Measurements from ENCODE around the gene REEP1. TPM values are rescaled to one million over a fixed set of nuclear protein-coding genes. Genes with fewer than 3 reads are reported as not detected.

Gene REEP1
- total RNA-seq, 1 experiment from 2014 or later, result 5.3 TPM

DNA sequence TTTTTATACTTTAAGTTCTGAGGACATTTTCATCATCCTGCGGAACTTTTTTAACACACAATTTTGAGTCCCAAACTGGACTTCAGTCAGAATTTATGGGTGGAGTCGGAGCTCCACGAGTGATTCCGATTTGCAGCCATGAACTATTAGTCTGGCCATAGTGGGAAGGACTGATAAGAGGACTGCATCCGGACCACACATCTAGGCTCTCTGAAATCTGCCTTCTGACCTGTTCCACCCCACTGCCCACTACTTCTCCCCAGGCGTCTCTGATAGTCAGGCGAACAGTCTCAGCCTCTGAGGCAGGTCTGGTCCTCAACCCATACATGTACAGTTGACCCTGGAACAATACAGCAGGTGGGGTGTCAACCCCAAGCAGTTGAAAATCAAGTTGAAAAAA is 133.0 kb downstream of the REEP1 start:
- no peak for DNase-seq
- intact Hi-C loops (cut with micrococcal nuclease; ENCODE audit: unreplicated experiment), result no loop called here
- Mint-ChIP-seq H3K27me3 (ENCODE audit: unreplicated experiment) (no peaks in the 10 kb centered on the region), H3K36me3 (ENCODE audit: insufficient read depth, unreplicated experiment) (peaks cover 11% of the 10 kb centered on the region), H3K27ac (ENCODE audit: unreplicated experiment) (no peak overlapping the region), H3K9me3 (ENCODE audit: low read depth, unreplicated experiment) (no peaks in the 10 kb centered on the region), H3K4me1 (ENCODE audit: low read depth, unreplicated experiment) (peaks cover 15% of the 10 kb centered on the region), H3K4me3 (ENCODE audit: low read depth, unreplicated experiment) (no peak overlapping the region)
- BruUV-seq (replicated peaks), result no TSS peak
- TF ChIP-seq, protein P1, sequence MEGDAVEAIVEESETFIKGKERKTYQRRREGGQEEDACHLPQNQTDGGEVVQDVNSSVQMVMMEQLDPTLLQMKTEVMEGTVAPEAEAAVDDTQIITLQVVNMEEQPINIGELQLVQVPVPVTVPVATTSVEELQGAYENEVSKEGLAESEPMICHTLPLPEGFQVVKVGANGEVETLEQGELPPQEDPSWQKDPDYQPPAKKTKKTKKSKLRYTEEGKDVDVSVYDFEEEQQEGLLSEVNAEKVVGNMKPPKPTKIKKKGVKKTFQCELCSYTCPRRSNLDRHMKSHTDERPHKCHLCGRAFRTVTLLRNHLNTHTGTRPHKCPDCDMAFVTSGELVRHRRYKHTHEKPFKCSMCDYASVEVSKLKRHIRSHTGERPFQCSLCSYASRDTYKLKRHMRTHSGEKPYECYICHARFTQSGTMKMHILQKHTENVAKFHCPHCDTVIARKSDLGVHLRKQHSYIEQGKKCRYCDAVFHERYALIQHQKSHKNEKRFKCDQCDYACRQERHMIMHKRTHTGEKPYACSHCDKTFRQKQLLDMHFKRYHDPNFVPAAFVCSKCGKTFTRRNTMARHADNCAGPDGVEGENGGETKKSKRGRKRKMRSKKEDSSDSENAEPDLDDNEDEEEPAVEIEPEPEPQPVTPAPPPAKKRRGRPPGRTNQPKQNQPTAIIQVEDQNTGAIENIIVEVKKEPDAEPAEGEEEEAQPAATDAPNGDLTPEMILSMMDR (IDR thresholded peaks at IDR 0.05; ENCODE audit: unreplicated experiment), result no peak
- CTCF ChIA-PET, result no interaction called here

- Mint-ChIP-seq H3K9me3 (ENCODE audit: low read depth, unreplicated experiment) (no peaks in the 10 kb centered on the region), H3K4me1 (ENCODE audit: low read depth, unreplicated experiment) (peaks cover 15% of the 10 kb centered on the region), H3K27ac (ENCODE audit: unreplicated experiment) (no peak overlapping the region), H3K36me3 (ENCODE audit: insufficient read depth, unreplicated experiment) (peaks cover 14% of the 10 kb centered on the region), H3K4me3 (ENCODE audit: low read depth, unreplicated experiment) (no peak overlapping the region), H3K27me3 (ENCODE audit: unreplicated experiment) (no peaks in the 10 kb centered on the region)
- TF ChIP-seq, protein P1 (IDR thresholded peaks at IDR 0.05; ENCODE audit: unreplicated experiment), result no peak
- CTCF ChIA-PET, result interaction anchor here (0.8 kb wide), 1 partner anchor 228 kb away, joined by 5 read pairs; no protein-coding TSS in a partner anchor
- DNase-seq, result no peak
- BruUV-seq (replicated peaks), result no TSS peak
- intact Hi-C loops (cut with micrococcal nuclease; ENCODE audit: unreplicated experiment), result no loop called here
Observed at GRCh38 chr2:86203614-86204013, 133.8 kb downstream of the REEP1 start.

DNA sequence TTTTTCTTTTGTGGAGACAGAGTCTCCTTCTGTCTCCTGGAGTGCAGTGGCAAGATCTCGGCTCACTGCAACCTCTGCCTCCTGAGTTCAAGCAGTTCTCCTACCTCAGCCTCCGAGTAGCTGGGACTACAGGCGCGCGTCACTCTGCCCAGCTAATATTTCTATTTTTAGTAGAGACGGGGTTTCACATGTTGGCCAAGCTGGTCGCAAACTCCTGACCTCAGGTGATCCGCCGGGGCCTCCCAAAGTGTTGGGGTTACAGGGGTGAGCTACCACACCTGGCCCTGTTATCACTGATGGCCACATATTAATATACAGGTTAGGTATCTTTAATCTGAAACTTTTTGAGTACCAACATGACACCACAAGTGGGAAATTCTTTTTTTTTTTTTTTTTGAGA is 134.7 kb downstream of the REEP1 start:
- TF ChIP-seq, protein P1 (IDR thresholded peaks at IDR 0.05; ENCODE audit: unreplicated experiment), result no peak
- H3K4me3 Mint-ChIP-seq (ENCODE audit: low read depth, unreplicated experiment), result no peak overlapping the region
- CTCF ChIA-PET, result interaction anchor here (0.8 to 0.9 kb wide), 3 partner anchors 18 to 375 kb away, joined by 3 to 5 read pairs (median 4); no protein-coding TSS in a partner anchor
- DNase-seq, result no peak
- H3K36me3 Mint-ChIP-seq (ENCODE audit: insufficient read depth, unreplicated experiment), result peaks cover 12% of the 10 kb centered on the region
- H3K4me1 Mint-ChIP-seq (ENCODE audit: low read depth, unreplicated experiment), result peaks cover 15% of the 10 kb centered on the region
- intact Hi-C loops (cut with micrococcal nuclease; ENCODE audit: unreplicated experiment), result no loop called here
- H3K9me3 Mint-ChIP-seq (ENCODE audit: low read depth, unreplicated experiment), result no peaks in the 10 kb centered on the region
- H3K27ac Mint-ChIP-seq (ENCODE audit: unreplicated experiment), result no peak overlapping the region
- no peaks in the 10 kb centered on the region for H3K27me3 Mint-ChIP-seq (ENCODE audit: unreplicated experiment)
- BruUV-seq (replicated peaks), result no TSS peak

- H3K27ac Mint-ChIP-seq (ENCODE audit: unreplicated experiment), result no peak overlapping the region
- TF ChIP-seq, protein P1 (IDR thresholded peaks at IDR 0.05; ENCODE audit: unreplicated experiment), result no peak
Observed at GRCh38 chr2:86202336-86202692, 135.1 kb downstream of the REEP1 start.

More at GRCh38 chr2:86202336-86202692, 135.1 kb downstream of the REEP1 start:
- Mint-ChIP-seq H3K4me1 (ENCODE audit: low read depth, unreplicated experiment) (peaks cover 15% of the 10 kb centered on the region), H3K36me3 (ENCODE audit: insufficient read depth, unreplicated experiment) (peaks cover 12% of the 10 kb centered on the region), H3K4me3 (ENCODE audit: low read depth, unreplicated experiment) (no peak overlapping the region), H3K9me3 (ENCODE audit: low read depth, unreplicated experiment) (no peaks in the 10 kb centered on the region), H3K27me3 (ENCODE audit: unreplicated experiment) (no peaks in the 10 kb centered on the region)
- DNase-seq, result no peak
- no TSS peak for BruUV-seq (replicated peaks)
- CTCF ChIA-PET, result interaction anchor here (0.8 to 0.9 kb wide), 2 partner anchors 18 to 375 kb away, joined by 3 to 4 read pairs; no protein-coding TSS in a partner anchor
- intact Hi-C loops (cut with micrococcal nuclease; ENCODE audit: unreplicated experiment), result no loop called here
